IMR-90 (cell line): Measurements from ENCODE around the gene ACOX2. TPM values are rescaled to one million over a fixed set of nuclear protein-coding genes. Genes with fewer than 3 reads are reported as not detected.

Experiments
- ATAC-seq: fragments of 200-7000 bp; cut with Tn5 transposase; 2 replicates; pipeline ENCODE4 v1.9.1; 2020; ENCODE audit warnings: low read depth, mild to moderate bottlenecking, moderate library complexity
- BruUV-seq: library from RNA; stranded (reverse); fragments of 400-500 nt; replicated peaks from 2 replicates; lab custom pipeline; 2021; lab: Mats Ljungman, UMichigan
- CTCF ChIA-PET: fragments of 300-600 bp; formaldehyde crosslinking; extraction: SDS; loops from one replicate; lab custom pipeline; 2021; ENCODE audit warnings: antibody characterized with exemption; lab: Yijun Ruan, JAX
- POLR2A ChIA-PET: fragments of 300-600 bp; sonication (Branson Sonifier 250); formaldehyde crosslinking; loops from one replicate; lab custom pipeline; 2022; ENCODE audit warnings: antibody characterized with exemption; ENCODE audit not compliant: unreplicated experiment; lab: Charles Lee
- DNase-seq: peaks from one replicate; pipeline ENCODE4 v3.0.0; 2013
- H2AFZ ChIP-seq: replicated peaks from 2 replicates; pipeline ENCODE3; 2013; ENCODE audit warnings: low read length, mild to moderate bottlenecking; ENCODE audit not compliant: poor library complexity
- H2AK5ac ChIP-seq: 2 replicates; pipeline ENCODE4 v1.6.1; 2013; ENCODE audit warnings: low read depth, low read length, inconsistent platforms
- H2AK9ac ChIP-seq: replicated peaks from 2 replicates; pipeline ENCODE3; 2013; ENCODE audit warnings: mild to moderate bottlenecking, low read depth, low read length, moderate library complexity; ENCODE audit not compliant: poor library complexity
- H2BK120ac ChIP-seq: 2 replicates; pipeline ENCODE4 v1.6.1; 2013; ENCODE audit warnings: low read depth, low read length, inconsistent platforms
- H2BK15ac ChIP-seq: 3 replicates; pipeline ENCODE4 v1.6.1; 2013; ENCODE audit warnings: low read depth, low read length, inconsistent platforms
- H2BK20ac ChIP-seq: 2 replicates; pipeline ENCODE4 v1.6.1; 2013; ENCODE audit warnings: low read depth, mild to moderate bottlenecking, inconsistent platforms, low read length, moderate library complexity
- H2BK5ac ChIP-seq: 2 replicates; pipeline ENCODE4 v1.6.1; 2013; ENCODE audit warnings: mild to moderate bottlenecking, low read depth, low read length, inconsistent platforms; ENCODE audit not compliant: poor library complexity, severe bottlenecking
- H3K14ac ChIP-seq: replicated peaks from 2 replicates; pipeline ENCODE4 v1.6.1; 2013; ENCODE audit warnings: low read depth, low read length, inconsistent platforms
- H3K18ac ChIP-seq: 2 replicates; pipeline ENCODE4 v1.6.1; 2013; ENCODE audit warnings: low read depth, low read length, control low read depth
- H3K23ac ChIP-seq: 2 replicates; pipeline ENCODE4 v1.6.1; 2013; ENCODE audit warnings: low read depth, low read length, inconsistent platforms
- H3K27ac ChIP-seq: 2 replicates; pipeline ENCODE4 v1.5.1; 2013; ENCODE audit warnings: mild to moderate bottlenecking, control low read depth, low read length; ENCODE audit not compliant: insufficient read depth
- H3K27me3 ChIP-seq: 2 replicates; pipeline ENCODE4 v1.6.1; 2013; ENCODE audit warnings: low read length; ENCODE audit not compliant: control insufficient read depth, insufficient read depth
- H3K36me3 ChIP-seq: 2 replicates; pipeline ENCODE4 v1.6.1; 2013; ENCODE audit warnings: low read length, mixed read lengths; ENCODE audit not compliant: control insufficient read depth, insufficient read depth
- H3K4ac ChIP-seq: 2 replicates; pipeline ENCODE4 v1.6.1; 2013; ENCODE audit warnings: low read depth, low read length, inconsistent platforms
- H3K4me1 ChIP-seq: 2 replicates; pipeline ENCODE4 v1.6.1; 2013; ENCODE audit warnings: low read length, mixed read lengths; ENCODE audit not compliant: control insufficient read depth, insufficient read depth
- H3K4me2 ChIP-seq: 2 replicates; pipeline ENCODE4 v1.6.1; 2013; ENCODE audit warnings: low read depth, mild to moderate bottlenecking, control low read depth, low read length, moderate library complexity
- H3K4me3 ChIP-seq: 2 replicates; pipeline ENCODE4 v1.5.1; 2013; ENCODE audit warnings: low read depth, mild to moderate bottlenecking, control low read depth, low read length, moderate library complexity; ENCODE audit not compliant: insufficient read depth
- H3K56ac ChIP-seq: 2 replicates; pipeline ENCODE4 v1.6.1; 2013; ENCODE audit warnings: low read length, inconsistent platforms; ENCODE audit not compliant: insufficient read depth; ENCODE audit errors: extremely low read depth
- H3K79me1 ChIP-seq, 2 experiments: 2 replicates each; pipeline ENCODE4 v1.6.1; 2013; ENCODE audit warnings: low read length in 2 of 2, inconsistent platforms in 1 of 2, low read depth in 1 of 2
- H3K9ac ChIP-seq: 2 replicates; pipeline ENCODE4 v1.6.1; 2013; ENCODE audit warnings: low read depth, low read length, control low read depth
- H3K9me1 ChIP-seq: 2 replicates; pipeline ENCODE4 v1.6.1; 2013; ENCODE audit warnings: low read length, inconsistent platforms; ENCODE audit not compliant: insufficient read depth
- H3K9me3 ChIP-seq: 2 replicates; pipeline ENCODE4 v1.6.1; 2013; ENCODE audit warnings: low read length; ENCODE audit not compliant: control insufficient read depth, insufficient read depth
- H4K20me1 ChIP-seq: 2 replicates; pipeline ENCODE4 v1.6.1; 2013; ENCODE audit warnings: low read length, inconsistent platforms; ENCODE audit not compliant: insufficient read depth
- H4K5ac ChIP-seq: 2 replicates; pipeline ENCODE4 v1.6.1; 2013; ENCODE audit warnings: mild to moderate bottlenecking, low read depth, low read length, control low read depth
- H4K8ac ChIP-seq, 2 experiments: 2 replicates each; pipeline ENCODE4 v1.6.1; 2013; ENCODE audit warnings: low read depth in 2 of 2, low read length in 2 of 2, control low read depth in 1 of 2, inconsistent platforms in 1 of 2
- H4K91ac ChIP-seq: 2 replicates; pipeline ENCODE4 v1.6.1; 2013; ENCODE audit warnings: low read depth, low read length, inconsistent platforms; ENCODE audit not compliant: insufficient read depth
- BHLHE40 ChIP-seq: fragments of 150-350 bp; IDR thresholded peaks from 2 replicates; pipeline ENCODE4 v1.6.1; 2016; ENCODE audit warnings: mild to moderate bottlenecking, low read depth, low read length
- CHD1 ChIP-seq: IDR thresholded peaks from 2 replicates; pipeline ENCODE4 v1.6.1; 2012; ENCODE audit warnings: low read depth, low read length, improper control_type of control experiment
- CTCF ChIP-seq: conservative IDR thresholded peaks from 2 replicates; pipeline ENCODE4 v1.5.1; 2012; ENCODE audit warnings: mild to moderate bottlenecking, low read depth, low read length, improper control_type of control experiment
- ELK1 ChIP-seq: fragments of 150-350 bp; IDR thresholded peaks from 2 replicates; pipeline ENCODE4 v1.6.1; 2016; ENCODE audit warnings: low read depth, mild to moderate bottlenecking, low read length, moderate library complexity, borderline replicate concordance
- FOS ChIP-seq: fragments of 150-350 bp; IDR thresholded peaks from 2 replicates; pipeline ENCODE4 v1.6.1; 2016; ENCODE audit warnings: low read depth, low read length
- NFE2L2 ChIP-seq: fragments of 150-350 bp; IDR thresholded peaks from 2 replicates; pipeline ENCODE4 v1.6.1; 2016; ENCODE audit warnings: low read depth, mild to moderate bottlenecking, low read length
- POLR2A ChIP-seq: IDR thresholded peaks from 2 replicates; pipeline ENCODE4 v1.6.1; 2012; ENCODE audit warnings: mild to moderate bottlenecking, low read depth, low read length
- RAD21 ChIP-seq: IDR thresholded peaks from 2 replicates; pipeline ENCODE4 v1.6.1; 2012; ENCODE audit warnings: low read length, improper control_type of control experiment
- RCOR1 ChIP-seq: IDR thresholded peaks from 2 replicates; pipeline ENCODE4 v1.6.1; 2012; ENCODE audit warnings: mild to moderate bottlenecking, low read length, improper control_type of control experiment; ENCODE audit not compliant: insufficient replicate concordance
- SMC3 ChIP-seq: fragments of 150-350 bp; IDR thresholded peaks from 2 replicates; pipeline ENCODE4 v1.6.1; 2016; ENCODE audit warnings: low read depth, mild to moderate bottlenecking, antibody characterized with exemption, low read length, moderate library complexity
- USF2 ChIP-seq: fragments of 150-350 bp; IDR thresholded peaks from 2 replicates; pipeline ENCODE4 v1.6.1; 2017; ENCODE audit warnings: mild to moderate bottlenecking, antibody characterized with exemption, low read length, low read depth
- WGBS, 2 experiments: methylation state at CpG; one replicate each; pipeline versions ENCODE4 v1.1.5 to v1.1.7; 2013; ENCODE audit warnings: missing lambda C conversion rate in 2 of 2; ENCODE audit not compliant: insufficient read length in 1 of 2; ENCODE audit errors: extremely low coverage in 2 of 2; 5-methylcytosine and 5-hydroxymethylcytosine counted together
- dilution Hi-C: fragments of 300-500 bp; cut with HindIII; formaldehyde crosslinking; loops from one replicate; pipeline ENCODE4 v1.14.3; 2018; ENCODE audit warnings: low sequenced_read_pairs; ENCODE audit not compliant: unreplicated experiment
- in situ Hi-C: fragments of 300-500 bp; cut with MboI; formaldehyde crosslinking; loops from 3 replicates; pipeline ENCODE4 v1.14.3; 2019; ENCODE audit warnings: low sequenced_read_pairs, inconsistent platforms, mixed read lengths
- intact Hi-C: fragments of 100-400 bp; cut with micrococcal nuclease; formaldehyde crosslinking; loops from 2 replicates; pipeline ENCODE4 v1.10.0; 2022
- polyA plus RNA-seq, 3 experiments: library from polyadenylated mRNA; depleted of rRNA; stranded (reverse); fragments of >200 nt; gene quantifications; 2 replicates each; pipeline ENCODE4 v1.2.3, GENCODE V29; 2012; ENCODE audit warnings: low replicate concordance in 1 of 3
- total RNA-seq: library from RNA; depleted of rRNA; stranded (reverse); fragments of >200 nt; gene quantifications from 2 replicates; pipeline ENCODE4 v1.2.3, GENCODE V29; 2012

ACOX2 gene
- total and polyA plus RNA-seq, 2 of the 4 experiments (the other 2 are of a cell fraction): 15.6 to 32.9 TPM

GRCh38 chr3:58524326-58524888 lies 12.6 kb downstream of the ACOX2 start:
- no peak overlapping the region for H3K4ac ChIP-seq
- H2AFZ ChIP-seq: no peak overlapping the region
- dilution Hi-C loops (no loop called here), intact Hi-C loops (no loop called here), in situ Hi-C loops (no loop called here)
- H3K14ac ChIP-seq: no peak overlapping the region
- H2BK5ac ChIP-seq: no peak overlapping the region
- no peak overlapping the region for H2AK9ac ChIP-seq
- H3K4me1 ChIP-seq: peaks cover 7% of the 10 kb centered on the region
- no peak overlapping the region for H3K23ac ChIP-seq
- no peak overlapping the region for H3K18ac ChIP-seq
- DNase-seq: no peak
- H4K20me1 ChIP-seq: no peaks in the 10 kb centered on the region; the same call in 1 of the 2 replicates
- H4K91ac ChIP-seq: no peak overlapping the region
- H2BK120ac ChIP-seq: no peak overlapping the region
- no peak overlapping the region for H2BK15ac ChIP-seq
- H4K8ac ChIP-seq: no peak overlapping the region
- H3K4me2 ChIP-seq: no peak overlapping the region
- no CpG with 5 or more reads among the region's 11 CpGs for WGBS, 2 experiments
- H2AK5ac ChIP-seq: no peak overlapping the region
- TF ChIP-seq CTCF (no peak), NFE2L2 (no peak), CHD1 (no peak), RAD21 (no peak), FOS (no peak), BHLHE40 (no peak), USF2 (no peak), POLR2A (no peak), RCOR1 (no peak), SMC3 (no peak), ELK1 (no peak)
- CTCF ChIA-PET: no interaction called here
- H3K27ac ChIP-seq: no peak overlapping the region
- no peaks in the 10 kb centered on the region for H3K79me1 ChIP-seq
- H3K4me3 ChIP-seq: no peak overlapping the region
- H3K9me1 ChIP-seq: peaks cover 10% of the 10 kb centered on the region
- ATAC-seq: no peak
- POLR2A ChIA-PET: no interaction called here
- H4K5ac ChIP-seq: no peak overlapping the region
- H3K27me3 ChIP-seq: no peaks in the 10 kb centered on the region
- H3K9ac ChIP-seq: no peak overlapping the region
- H3K56ac ChIP-seq: no peak overlapping the region
- peaks cover 8% of the 10 kb centered on the region; the same call in 1 of the 2 replicates for H3K36me3 ChIP-seq
- H2BK20ac ChIP-seq: no peak overlapping the region
- no TSS peak for BruUV-seq
- H3K9me3 ChIP-seq: no peaks in the 10 kb centered on the region
